Stimulated activated CD8-positive, alpha-beta memory T cell treated with anti-CD3 and anti-CD28 coated beads, Interleukin-2, amount 100 ng/mL, for 48 hours (primary cell): ENCODE results near the gene DDIAS.
"Not testable (repeated sequence)": the region's sequence is repeated elsewhere in the genome, so short reads cannot be mapped to it uniquely, and the experiment has no call there.

ENCODE experiments used
- DNase-seq, 2 donors: peaks; one replicate each; pipeline ENCODE4 v3.0.0-alpha.2; 2020; ENCODE audit warnings: low read depth in 2 of 2

Gene DDIAS

DNA sequence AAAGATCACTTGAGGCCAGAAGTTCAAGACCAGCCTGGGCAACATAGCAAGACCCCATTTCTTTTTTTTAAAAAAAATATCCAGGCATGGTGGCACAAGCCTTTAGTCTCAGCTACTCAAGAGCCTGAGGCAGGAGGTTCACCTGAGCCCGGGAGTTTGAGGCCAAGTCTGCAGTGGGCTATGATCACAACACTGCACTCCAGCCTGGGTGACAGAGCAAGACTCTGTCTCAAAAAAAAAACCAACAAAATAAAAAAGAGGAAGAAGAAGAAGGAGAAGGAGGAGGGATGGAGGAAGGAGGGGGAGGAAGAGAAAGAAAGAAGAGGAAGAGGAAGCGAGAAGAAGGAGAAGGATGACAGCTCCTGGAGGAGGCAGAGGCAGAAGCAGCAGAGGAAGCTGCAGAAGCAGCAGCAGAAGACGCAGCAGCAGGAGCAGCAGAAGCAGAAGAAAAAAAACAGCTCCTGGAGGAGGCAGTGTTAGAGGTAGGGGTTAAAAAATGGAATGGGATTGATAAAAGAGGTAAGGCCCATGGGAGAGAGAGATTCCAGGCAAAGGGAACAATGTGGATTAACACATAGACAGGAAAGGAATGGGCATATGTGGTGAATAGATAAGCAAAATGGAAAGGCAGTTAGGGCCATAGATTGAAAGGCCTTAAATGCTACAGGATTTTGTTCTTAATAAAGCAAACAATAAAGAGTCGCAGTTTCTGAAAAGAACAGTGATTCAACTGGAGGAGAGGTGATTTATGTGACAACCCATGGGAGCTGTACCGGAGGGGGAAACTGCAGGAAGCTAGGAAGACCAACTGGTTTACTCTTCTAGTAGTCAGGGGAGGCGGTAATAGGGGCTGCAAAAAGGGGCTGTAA, 12.2 kb upstream of the DDIAS start:
- DNase-seq: no peak

DNA sequence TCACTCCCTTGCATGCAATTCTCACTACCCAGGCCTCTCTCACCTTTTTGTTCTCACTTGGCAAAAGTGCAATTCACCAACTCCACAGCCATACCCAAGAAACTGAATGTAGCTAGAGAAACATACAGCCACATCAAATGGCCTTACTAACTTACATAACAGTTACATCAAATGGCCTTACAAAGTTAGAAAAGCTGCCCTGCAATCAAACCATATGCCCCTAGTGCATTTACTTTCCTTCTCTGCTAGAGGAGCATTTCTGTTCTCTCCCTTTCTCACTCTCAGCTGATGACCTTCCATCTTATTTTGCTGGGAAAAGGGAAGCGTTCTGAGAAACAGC, 11.6 kb upstream of the DDIAS start:
- DNase-seq: no peak

DNA sequence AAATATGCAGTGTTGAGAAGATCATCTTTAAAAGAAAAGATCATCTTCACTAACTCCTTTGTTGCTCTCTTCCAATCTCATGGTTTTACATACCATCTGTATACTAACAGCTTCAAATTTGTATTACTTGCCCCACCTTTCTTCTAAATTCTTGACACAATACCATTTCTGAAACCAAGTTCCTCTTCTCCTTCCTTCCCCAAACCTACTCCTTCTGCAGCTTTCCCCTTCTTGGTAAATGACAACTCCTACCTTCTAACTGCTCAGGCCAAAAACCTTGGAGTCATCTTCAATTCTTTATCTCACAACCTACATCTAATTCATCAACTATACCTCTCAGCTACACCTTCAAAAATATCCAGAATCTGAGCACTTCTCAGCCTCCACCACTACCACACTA, 10.6 kb upstream of the DDIAS start:
- DNase-seq: no peak

DNA sequence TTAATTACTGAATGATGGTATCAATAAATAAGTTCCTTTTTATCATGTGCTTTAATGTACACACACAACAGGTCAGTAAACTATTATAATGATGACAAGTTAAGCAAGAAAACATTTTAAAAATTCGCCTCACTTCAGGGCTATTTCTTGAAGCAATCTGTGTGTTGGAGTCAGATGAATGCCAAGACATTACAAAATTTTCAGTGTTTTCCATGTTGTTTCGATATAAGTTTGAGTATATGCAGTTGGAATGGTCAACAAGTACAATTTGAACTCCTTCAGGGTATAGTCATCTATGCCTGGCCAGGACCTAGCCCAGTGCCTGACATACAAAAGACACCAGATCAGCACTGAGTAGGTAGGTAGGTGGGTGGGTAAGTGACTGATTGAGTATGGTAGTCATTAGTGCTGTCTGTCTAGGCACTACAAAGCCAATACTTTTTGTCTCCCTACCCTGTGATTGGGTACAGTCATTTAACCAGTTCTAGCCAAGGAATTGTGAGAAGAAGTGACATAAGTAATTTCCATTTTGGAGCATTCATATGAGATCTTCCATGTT, 8.8 kb upstream of the DDIAS start:
- no peak for DNase-seq

DNA sequence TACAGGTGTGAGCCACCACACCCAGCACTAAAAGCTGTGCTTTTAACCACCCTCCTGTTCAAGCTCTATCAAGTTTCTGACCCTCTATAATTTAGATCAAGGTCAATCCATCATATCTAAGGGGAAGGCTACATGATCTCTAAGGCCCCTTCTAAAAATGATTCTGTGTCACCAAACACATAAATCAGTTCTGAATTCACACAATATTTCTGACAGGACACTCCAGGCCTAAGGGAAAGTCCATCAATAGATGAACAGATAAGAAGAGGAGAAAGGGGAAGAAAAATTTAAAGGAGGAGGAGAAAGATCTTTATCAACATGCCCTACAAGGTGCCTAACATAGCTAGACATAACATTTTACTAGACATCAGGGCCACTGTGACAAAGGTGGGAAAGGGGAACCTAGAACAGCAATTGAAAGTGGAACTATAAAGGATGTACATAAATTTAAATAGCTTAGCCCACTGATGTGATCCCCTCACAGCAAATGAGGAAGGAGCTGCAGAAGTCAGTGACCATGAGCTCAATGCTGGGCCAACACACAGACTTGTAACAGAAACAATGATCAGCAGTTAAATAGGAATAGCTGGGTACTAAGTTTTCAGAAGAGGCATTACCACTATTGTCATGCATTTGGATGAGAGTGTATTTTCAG, 6.0 kb upstream of the DDIAS start:
- DNase-seq: no peak

DNA sequence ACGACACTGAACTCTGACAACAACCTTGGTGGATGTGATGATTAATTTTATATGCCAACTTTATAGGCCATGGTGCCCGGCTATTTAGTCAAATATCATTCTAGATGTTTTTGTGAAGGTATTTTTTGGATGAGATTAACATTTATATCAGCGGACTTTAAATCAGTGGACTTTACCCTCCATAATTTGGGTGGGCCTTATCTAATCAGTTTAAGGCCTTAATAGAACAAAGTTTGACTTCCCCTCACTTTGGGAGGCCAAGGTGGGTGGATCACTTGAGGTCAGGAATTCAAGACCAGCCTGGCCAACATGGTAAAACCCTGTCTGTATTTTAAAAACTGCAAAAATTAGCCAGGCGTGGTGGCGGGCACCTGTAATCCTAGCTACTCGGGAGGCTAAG, 5.4 kb upstream of the DDIAS start:
- no peak for DNase-seq

DNA sequence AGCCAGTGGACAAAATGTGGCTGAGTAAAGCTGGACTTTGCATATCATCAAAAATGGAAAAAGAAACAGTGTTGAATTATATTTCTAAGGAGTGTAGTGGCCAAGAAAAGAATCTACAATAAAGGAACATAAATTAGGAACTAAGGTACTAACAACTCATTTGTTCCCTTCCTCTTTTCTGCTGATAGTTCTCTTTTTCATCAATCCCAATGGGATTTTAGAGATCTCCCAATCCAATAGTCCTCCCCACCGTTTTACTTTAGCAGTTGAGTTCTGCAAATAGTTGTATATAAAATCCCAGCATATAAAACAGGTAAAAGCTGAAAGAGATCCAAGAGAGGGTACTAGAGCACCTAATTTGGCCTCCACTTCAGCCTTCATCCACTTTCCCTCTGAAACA, 3.3 kb upstream of the DDIAS start:
- DNase-seq: no peak

DNA sequence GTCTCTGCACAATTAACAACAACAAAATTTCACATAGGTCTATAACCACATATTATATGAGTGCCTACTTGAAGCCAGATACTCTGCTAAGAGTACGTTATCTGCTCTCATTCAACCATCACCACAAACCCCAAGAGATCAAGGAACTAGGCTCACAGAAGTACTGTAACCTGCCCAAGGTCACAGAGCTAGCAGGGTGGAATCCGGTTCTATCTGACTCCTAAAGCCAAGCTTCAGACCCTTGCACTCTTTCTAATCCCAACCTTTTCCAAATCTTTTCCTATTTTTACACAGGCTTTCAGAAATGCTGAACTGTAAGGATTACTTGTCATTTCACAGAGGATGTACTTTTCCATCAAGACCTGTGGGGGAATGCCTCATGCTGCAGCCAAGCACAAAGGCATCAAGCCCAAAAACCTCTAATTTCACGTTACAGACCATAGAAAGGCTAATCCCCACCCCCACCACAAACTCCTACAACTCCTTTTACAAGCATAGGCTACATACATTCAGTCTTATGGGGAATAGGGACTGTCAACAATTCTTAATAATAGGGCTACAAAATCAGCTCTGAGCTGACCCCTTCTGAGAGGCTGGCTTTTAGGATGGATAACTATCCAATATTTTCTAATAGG, 2.2 kb upstream of the DDIAS start:
- DNase-seq: no peak

DNA sequence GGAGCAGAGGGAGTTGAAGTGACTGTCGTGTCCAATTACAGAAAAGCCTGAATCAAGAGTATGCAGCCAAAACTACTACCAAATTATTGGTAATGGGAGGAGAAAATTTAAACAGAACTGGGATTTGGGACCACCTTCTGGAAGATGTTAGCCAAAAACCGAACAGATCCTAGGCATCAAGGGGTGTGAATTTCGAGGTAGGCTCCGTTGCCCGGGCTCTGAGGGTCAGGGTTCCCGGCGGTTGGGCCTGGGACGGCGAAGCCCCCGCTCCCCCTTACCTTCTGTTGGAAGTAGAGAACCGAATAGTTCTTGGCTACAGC, 1.6 kb upstream of the DDIAS start:
- no peak for DNase-seq

DNA sequence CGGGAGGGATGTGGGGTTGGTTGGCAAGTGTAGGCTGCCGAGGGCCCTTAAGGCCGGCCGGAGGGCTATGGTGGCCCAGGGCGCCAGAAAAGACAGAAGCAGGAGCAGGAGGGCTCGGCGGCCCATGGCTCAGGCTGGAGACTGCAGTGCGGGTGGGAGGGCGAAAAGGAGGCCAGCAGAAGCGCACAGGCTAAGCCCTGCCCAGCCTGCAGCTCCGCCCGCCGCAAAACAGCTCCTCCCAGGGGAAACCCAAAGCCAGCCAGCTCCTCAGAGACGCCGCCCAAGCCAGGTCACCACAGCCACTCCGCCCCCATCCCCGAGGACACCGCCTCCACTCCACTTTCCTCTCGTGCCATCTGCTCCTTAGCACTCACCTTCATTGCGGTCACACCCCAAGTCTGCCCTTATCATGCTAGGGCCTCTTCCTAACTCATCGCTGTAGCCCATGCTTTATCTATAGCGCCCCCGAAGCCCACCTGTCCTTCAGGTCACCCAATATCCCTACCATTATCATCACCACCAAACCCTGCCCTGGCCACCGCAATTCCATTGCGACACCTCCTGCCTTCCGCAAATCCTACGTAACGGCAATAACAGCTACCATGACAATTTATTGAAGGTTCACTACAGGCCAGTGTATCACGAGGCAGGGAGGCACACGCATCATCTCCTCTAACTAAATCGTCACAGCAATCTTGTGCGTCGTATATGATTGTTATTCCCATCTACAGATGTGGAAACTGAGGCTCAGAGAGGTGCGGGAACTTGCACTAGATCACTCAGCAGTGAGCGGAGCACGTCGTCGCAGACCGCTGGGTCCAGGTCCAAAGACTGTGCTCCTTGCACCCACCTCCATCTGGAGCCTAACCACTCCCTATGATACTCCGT, 1.0 kb upstream of the DDIAS start, which contains the start of gene PRCP:
PRCP (minus strand) TSS at position 154 of the 888 bp plus-strand sequence; CDS start at position 126, 28 bp downstream.
- peak; percentile 89 to 92 for DNase-seq

DNA sequence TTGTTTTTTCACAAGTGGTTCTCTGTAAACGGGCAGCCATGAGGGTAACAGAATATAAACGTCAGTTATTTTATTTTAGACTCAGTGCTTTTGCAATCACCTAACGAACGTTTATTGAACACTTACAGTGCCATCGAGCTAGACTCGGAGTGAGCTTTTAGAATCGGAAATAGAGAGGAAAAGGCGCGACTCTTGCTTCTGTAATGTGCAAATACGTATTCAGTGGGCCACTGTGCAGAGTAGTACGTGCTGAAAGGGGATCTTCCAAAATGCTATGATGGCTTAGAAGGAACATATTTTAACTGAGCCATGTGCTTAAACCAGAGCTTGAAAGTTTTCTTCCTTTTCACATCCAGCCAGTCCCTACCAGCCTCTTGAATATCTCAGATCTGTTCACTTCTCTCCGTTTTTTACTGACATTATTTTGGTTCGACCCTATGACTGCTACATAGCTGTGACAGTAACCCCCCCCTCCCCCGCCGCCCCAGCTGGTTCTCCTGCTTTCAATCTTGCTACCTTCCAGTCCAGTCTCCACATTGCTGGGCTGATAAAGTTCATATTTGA, 468 bp downstream of the DDIAS start:
- DNase-seq: no peak

DNA sequence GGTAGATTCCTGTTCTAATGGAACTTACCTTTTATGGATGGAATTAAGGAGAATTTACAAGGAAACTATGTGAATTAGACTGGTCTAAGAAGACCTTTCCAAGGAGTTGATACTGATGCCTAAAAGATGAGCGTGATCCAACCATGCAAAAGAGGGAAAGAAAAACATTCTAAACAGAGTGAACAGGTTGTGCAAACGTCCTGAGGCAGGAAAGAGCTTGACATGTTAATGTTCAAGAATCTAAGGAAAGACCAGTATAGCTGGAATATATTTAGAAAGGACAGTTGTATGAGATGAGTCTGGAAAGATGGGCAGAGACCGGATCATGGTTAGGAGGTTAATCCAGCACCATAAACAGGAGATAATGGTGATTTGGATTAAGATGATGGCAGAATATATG, 1.3 kb downstream of the DDIAS start:
- no peak for DNase-seq

DNA sequence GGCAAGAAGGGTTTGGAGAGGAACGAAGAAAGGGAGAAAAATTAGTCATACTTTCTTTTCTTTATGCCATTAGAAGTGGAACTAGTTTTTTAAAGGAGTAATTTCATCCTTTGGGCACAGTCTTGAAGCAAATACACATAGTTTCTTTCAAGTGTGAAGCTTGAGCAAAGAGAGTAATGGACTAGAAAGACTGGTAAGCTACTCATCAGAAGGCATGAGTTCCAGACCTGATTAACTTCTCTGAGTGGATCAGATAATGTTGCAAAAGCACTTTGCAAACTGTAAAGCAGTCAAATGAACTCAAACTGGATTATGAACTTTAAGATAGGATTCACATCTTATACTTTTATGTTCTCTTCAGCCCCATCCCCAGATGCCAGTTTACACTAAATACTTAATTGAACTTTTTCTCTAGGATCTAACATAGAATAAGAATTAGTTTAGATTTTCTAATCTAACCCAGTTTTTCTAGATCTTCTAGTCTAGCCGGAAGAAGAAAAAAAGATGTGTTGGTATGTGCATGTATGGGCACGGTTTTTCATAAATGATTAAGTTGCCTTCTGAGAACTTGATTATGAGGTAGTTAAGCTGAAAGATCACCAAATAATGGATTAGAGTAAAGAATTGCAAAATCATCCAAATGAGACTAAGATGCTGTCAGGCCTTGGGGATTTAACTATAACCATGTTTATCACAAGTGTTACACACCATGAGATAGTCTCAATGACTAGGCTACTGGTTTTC, 2.5 kb downstream of the DDIAS start:
- no peak for DNase-seq

DNA sequence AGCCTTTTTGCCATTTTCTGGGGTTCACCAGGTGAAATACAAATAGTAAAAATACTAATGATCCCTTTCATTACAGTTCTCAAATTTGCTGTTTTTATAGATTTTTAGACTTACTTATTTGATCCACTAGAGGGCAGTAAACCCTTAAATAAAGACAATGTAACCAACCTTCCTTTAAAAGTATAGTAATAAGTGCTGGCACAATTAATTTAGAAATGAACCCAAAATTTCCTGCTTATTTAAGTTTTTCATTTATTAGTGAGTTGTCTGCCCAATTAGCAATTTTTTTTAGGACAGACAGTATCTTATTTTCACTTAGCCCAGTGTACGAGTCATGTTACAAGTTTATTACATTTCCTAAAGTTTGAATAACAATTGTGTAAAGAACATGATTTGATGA, 4.7 kb downstream of the DDIAS start:
- no peak for DNase-seq

DNA sequence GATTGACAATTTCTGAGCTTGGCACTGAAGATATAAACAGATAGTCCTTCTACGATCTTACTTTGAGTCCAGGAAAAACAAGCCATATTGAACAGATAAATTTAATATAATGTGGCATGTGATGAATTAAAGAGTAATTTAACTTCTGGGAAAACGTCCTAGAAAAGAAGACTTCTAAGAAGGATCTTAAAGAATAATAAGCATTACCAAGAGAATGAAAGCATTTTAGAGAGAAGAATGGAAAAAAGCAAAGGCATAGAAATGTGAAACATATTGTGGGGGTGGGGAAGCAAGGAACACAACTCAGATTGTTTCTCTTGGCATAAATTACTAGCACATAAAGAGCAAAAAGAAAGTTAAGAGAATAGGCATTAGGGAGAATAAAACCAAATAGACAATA, 5.4 kb downstream of the DDIAS start:
- DNase-seq: no peak

DNA sequence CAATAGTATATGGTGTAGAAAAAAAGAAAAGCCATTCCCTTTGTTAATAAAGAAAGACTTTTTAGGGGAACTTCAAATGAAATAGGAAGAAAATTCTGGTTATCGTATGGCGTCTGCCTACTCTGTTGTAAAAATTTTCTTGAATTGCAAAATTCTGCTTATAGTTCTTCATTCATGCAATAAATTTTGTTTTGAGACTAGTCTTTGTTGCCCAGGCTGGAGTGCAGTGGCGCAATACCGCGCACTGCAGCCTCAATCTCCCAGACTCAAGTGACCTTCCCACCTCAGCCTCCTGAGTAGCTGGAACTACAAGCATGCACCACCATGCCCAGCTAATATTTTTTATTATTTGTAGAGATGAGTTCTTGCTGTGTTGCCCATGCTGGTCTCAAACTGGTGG, 5.8 kb downstream of the DDIAS start:
- DNase-seq: no peak

DNA sequence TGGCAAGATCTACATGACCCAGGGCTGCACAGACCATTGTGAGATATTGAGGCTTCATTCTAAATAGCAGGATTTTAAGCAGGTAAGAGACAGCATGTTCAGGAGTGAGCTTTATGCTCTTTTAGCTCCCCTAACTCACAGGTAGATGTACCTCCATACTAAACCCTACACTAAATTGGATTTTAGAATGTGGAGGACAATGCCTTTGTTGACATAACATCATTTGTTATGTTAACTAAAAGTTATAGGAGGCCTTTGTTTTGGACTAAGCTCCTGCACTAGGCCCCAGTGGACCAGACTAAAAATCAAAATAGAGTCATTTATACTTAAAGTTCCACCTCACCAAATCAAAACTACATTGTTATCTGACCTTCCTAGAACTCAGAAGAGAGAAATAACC, 6.8 kb downstream of the DDIAS start:
- no peak for DNase-seq

DNA sequence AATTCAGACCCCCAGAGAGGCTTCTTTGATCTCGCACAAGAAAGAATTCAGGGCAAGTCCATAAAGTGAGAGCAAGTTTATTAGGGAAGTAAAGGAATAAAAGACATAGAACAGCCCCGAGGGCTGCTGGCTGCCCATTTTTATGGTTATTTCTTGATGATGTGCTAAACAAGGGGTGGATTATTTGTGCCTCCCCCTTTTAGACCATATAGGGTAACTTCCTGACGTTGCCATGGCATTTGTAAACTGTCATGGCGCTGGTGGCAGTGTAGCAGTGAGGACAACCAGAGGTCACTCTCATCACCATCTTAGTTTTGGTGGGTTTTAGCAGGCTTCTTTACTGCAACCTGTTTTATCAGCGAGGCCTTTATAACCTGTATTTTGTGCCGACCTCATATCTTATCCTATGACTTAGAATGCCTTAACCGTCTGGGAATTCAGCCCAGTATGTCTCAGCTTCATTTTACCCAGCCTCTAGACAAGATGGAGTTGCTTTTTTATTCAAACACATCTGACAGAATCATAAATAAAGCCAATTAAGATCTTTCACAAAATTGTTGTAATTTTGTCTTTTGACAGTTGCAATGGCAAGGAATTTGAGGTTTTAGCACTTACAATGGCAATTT, 7.6 kb downstream of the DDIAS start:
- no peak for DNase-seq

DNA sequence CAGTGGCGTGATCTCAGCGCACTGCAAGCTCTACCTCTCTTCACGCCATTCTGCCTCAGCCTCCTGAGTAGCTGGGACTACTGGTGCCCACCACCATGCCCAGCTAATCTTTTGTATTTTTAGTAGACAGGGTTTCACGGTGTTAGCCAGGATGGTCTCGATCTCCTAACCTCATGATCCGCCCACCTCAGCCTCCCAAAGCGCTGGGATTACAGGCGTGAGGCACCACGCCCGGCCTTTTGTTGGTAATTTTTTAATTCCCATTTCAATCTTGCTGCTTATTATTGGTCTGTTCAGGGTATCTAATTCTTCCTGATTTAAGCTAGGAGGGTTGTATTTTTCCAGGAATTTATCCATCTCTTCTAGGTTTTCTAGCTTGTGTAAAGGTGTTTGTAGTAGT, 18.2 kb downstream of the DDIAS start:
- not testable (repeated sequence) for DNase-seq

DNA sequence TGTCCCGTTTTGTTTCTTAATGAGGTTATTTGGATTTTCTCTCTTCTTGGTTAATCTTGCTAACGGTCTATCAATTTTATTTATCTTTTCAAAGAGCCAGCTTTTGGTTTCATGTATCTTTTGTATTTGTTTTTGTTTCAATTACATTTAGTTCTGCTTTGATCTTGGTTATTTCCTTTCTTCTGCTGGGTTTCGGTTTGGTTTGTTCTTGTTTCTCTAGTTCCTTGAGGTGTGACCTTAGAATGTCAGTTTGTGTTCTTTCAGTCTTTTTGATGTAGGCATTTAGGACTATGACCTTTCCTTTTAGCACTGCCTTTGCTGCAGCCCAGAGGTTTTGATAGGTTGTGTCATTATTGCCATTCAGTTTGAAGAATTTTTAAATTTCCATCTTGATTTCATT, 18.7 kb downstream of the DDIAS start:
- not testable (repeated sequence) for DNase-seq
